Measurements from ENCODE around the gene FASTK. TPM values are rescaled to one million over a fixed set of nuclear protein-coding genes. Genes with fewer than 3 reads are reported as not detected.
A peak's percentile ranks its signal among the peaks of the same experiment; 100 is the strongest.

The FASTK gene
- total RNA-seq, 1 experiment from 2014 or later: 95.0 TPM

GRCh38 chr7:151060113-151060415 lies 20.5 kb downstream of the FASTK start:
- in situ Hi-C loops (cut with HindIII; ENCODE audit: low pct_unique_long_range_greater_than_20kb, low sequenced_read_pairs): no loop called here
- no peak for ATAC-seq
- Histone ChIP-seq H3K4me3 (ENCODE audit: low read depth in 2 of 2, low read length in 2 of 2) (peak overlapping the region; percentile 83 to 94), H3K36me3 (ENCODE audit: control insufficient read depth, insufficient read depth, low read length) (peaks cover 5% of the 10 kb centered on the region), H3K27me3 (ENCODE audit: control insufficient read depth, insufficient read depth, low read length) (no peaks in the 10 kb centered on the region), H3K9me3 (ENCODE audit: control insufficient read depth, insufficient read depth, low read depth, low read length) (no peaks in the 10 kb centered on the region), H3K27ac (ENCODE audit: low read length) (peak overlapping the region; percentile 94), H3K4me1 (ENCODE audit: control insufficient read depth, insufficient read depth, low read length) (peaks cover 41% of the 10 kb centered on the region)
- TF ChIP-seq, protein P1, sequence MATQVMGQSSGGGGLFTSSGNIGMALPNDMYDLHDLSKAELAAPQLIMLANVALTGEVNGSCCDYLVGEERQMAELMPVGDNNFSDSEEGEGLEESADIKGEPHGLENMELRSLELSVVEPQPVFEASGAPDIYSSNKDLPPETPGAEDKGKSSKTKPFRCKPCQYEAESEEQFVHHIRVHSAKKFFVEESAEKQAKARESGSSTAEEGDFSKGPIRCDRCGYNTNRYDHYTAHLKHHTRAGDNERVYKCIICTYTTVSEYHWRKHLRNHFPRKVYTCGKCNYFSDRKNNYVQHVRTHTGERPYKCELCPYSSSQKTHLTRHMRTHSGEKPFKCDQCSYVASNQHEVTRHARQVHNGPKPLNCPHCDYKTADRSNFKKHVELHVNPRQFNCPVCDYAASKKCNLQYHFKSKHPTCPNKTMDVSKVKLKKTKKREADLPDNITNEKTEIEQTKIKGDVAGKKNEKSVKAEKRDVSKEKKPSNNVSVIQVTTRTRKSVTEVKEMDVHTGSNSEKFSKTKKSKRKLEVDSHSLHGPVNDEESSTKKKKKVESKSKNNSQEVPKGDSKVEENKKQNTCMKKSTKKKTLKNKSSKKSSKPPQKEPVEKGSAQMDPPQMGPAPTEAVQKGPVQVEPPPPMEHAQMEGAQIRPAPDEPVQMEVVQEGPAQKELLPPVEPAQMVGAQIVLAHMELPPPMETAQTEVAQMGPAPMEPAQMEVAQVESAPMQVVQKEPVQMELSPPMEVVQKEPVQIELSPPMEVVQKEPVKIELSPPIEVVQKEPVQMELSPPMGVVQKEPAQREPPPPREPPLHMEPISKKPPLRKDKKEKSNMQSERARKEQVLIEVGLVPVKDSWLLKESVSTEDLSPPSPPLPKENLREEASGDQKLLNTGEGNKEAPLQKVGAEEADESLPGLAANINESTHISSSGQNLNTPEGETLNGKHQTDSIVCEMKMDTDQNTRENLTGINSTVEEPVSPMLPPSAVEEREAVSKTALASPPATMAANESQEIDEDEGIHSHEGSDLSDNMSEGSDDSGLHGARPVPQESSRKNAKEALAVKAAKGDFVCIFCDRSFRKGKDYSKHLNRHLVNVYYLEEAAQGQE (IDR thresholded peaks at IDR 0.05; ENCODE audit: insufficient read depth in 1 of 2, low read depth in 2 of 2, low read length in 1 of 2): no peak
- TF ChIP-seq, protein P2, sequence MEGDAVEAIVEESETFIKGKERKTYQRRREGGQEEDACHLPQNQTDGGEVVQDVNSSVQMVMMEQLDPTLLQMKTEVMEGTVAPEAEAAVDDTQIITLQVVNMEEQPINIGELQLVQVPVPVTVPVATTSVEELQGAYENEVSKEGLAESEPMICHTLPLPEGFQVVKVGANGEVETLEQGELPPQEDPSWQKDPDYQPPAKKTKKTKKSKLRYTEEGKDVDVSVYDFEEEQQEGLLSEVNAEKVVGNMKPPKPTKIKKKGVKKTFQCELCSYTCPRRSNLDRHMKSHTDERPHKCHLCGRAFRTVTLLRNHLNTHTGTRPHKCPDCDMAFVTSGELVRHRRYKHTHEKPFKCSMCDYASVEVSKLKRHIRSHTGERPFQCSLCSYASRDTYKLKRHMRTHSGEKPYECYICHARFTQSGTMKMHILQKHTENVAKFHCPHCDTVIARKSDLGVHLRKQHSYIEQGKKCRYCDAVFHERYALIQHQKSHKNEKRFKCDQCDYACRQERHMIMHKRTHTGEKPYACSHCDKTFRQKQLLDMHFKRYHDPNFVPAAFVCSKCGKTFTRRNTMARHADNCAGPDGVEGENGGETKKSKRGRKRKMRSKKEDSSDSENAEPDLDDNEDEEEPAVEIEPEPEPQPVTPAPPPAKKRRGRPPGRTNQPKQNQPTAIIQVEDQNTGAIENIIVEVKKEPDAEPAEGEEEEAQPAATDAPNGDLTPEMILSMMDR (IDR thresholded peaks at IDR 0.05): no peak
- TF ChIP-seq TCF7L2 (IDR thresholded peaks at IDR 0.05; ENCODE audit: low read depth, low read length) (no peak), POLR2AphosphoS5 (IDR thresholded peaks at IDR 0.05; ENCODE audit: low read depth, low read length) (no peak), SIN3A (IDR thresholded peaks at IDR 0.05; ENCODE audit: borderline replicate concordance, insufficient read depth, low read depth, low read length) (no peak)
- ChIA-PET POLR2A (interaction anchor here (0.7 kb wide), 1 partner anchor 21 kb away, joined by 3 read pairs; no protein-coding TSS in a partner anchor), CTCF (interaction anchor here (0.7 kb wide), 1 partner anchor 22 kb away, joined by 3 read pairs; no protein-coding TSS in a partner anchor)
- intact Hi-C loops (cut with micrococcal nuclease; ENCODE audit: unreplicated experiment): no loop called here
- DNase-seq (ENCODE audit: low read depth, low spot score): no peak
- BruUV-seq (replicated peaks): no TSS peak

DNA sequence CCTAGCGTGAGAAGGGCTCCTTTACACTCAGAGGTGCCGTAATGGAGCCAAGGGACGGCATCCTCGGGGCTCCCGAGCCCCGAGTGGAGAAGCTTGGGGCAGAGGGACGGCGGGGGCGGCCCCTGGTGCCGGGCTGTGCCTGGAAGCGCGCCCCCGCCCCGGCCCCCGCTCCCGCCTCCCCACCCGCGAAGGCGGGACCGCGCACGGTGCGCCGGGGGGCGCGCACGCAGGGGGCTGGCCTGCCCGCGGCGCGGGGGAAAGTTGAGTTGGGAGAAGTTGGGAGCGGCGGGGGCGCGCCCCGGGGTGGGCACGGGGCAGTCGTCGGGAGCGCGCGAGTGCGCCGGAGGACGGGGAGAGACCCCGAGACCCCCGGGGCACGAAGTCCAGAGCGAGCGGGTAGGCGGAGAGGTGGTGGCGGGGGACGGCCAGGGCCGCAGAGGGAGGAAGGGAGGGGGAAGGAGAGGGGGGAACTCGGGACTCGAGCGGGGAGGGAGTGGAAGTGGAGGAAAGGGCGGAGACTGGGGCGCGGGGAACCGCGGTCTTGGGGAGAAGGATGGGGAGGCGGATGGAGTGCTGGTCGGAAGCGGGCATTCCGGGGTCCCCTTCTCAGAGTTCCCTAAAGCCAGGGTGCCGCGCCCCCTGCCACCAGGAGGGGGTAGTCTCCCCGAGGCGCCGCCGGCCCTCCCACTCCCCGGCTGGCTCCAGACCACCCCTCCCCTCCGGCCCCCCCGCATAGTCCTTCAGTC lies 21.1 kb downstream of the FASTK start, which contains the start of gene SLC4A2:
Gene SLC4A2, plus strand, starts transcription at position 223 of the 746 bp plus-strand sequence. CDS start 2,399 bp downstream, outside the sequence.
- H3K4me3 ChIP-seq (ENCODE audit: low read depth in 2 of 2, low read length in 2 of 2): peak within 1 kb of the TSS; percentile 83 to 94
- no peak for DNase-seq (ENCODE audit: low read depth, low spot score)
- peak; percentile 28 for ATAC-seq
- BruUV-seq (replicated peaks): no TSS peak
- intact Hi-C loops (cut with micrococcal nuclease; ENCODE audit: unreplicated experiment) (no loop called here), in situ Hi-C loops (cut with HindIII; ENCODE audit: low pct_unique_long_range_greater_than_20kb, low sequenced_read_pairs) (no loop called here)
- TF ChIP-seq TCF7L2 (IDR thresholded peaks at IDR 0.05; ENCODE audit: low read depth, low read length) (no peak), POLR2AphosphoS5 (IDR thresholded peaks at IDR 0.05; ENCODE audit: low read depth, low read length) (no peak), SIN3A (IDR thresholded peaks at IDR 0.05; ENCODE audit: borderline replicate concordance, insufficient read depth, low read depth, low read length) (no peak)
- TF ChIP-seq, protein P2 (IDR thresholded peaks at IDR 0.05): no peak; the same call in 1 of the 2 replicates
- TF ChIP-seq, protein P1 (IDR thresholded peaks at IDR 0.05; ENCODE audit: insufficient read depth in 1 of 2, low read depth in 2 of 2, low read length in 1 of 2): no peak
- peak within 1 kb of the TSS; percentile 99 for H3K27ac ChIP-seq (ENCODE audit: low read length)
- ChIA-PET CTCF (interaction anchor here (0.7 kb wide), 1 partner anchor 23 kb away, joined by 3 read pairs; no protein-coding TSS in a partner anchor), POLR2A (interaction anchor here (0.7 kb wide), 1 partner anchor 21 kb away, joined by 3 read pairs; no protein-coding TSS in a partner anchor)
- H3K9me3 ChIP-seq (ENCODE audit: control insufficient read depth, insufficient read depth, low read depth, low read length): no peaks in the 10 kb centered on the region
- H3K36me3 ChIP-seq (ENCODE audit: control insufficient read depth, insufficient read depth, low read length): peaks cover 2% of the 10 kb centered on the region; the same call in 1 of the 2 replicates
- H3K27me3 ChIP-seq (ENCODE audit: control insufficient read depth, insufficient read depth, low read length): no peaks in the 10 kb centered on the region
- H3K4me1 ChIP-seq (ENCODE audit: control insufficient read depth, insufficient read depth, low read length): peaks cover 38% of the 10 kb centered on the region
